Left ventricle myocardium inferior (tissue), 1 donor: Measurements from ENCODE around the gene GRID1. TPM values are rescaled to one million over a fixed set of nuclear protein-coding genes. Genes with fewer than 3 reads are reported as not detected.

ENCODE experiments used
- DNase-seq: peaks from one replicate; pipeline ENCODE4 v3.0.0-alpha.2; 2020
- H3K27ac ChIP-seq: fragments of 200-600 bp; replicated peaks from 2 replicates; pipeline ENCODE4 v1.8.0; 2021
- H3K27me3 ChIP-seq: fragments of 200-600 bp; 2 replicates; pipeline ENCODE4 v1.8.0; 2021; ENCODE audit warnings: low read depth
- H3K36me3 ChIP-seq: fragments of 200-600 bp; 2 replicates; pipeline ENCODE4 v1.8.0; 2021
- H3K4me1 ChIP-seq: fragments of 200-600 bp; 2 replicates; pipeline ENCODE4 v1.8.0; 2021
- H3K4me3 ChIP-seq: fragments of 200-600 bp; 2 replicates; pipeline ENCODE4 v1.8.0; 2021; ENCODE audit warnings: mild to moderate bottlenecking, moderate library complexity
- H3K9me3 ChIP-seq: fragments of 200-600 bp; replicated peaks from 2 replicates; pipeline ENCODE4 v1.8.0; 2021
- CTCF ChIP-seq: fragments of 200-600 bp; IDR thresholded peaks from 2 replicates; pipeline ENCODE4 v1.8.0; 2021; ENCODE audit warnings: antibody characterized with exemption, mild to moderate bottlenecking, borderline replicate concordance
- intact Hi-C: fragments of 100-400 bp; cut with micrococcal nuclease; formaldehyde crosslinking; loops from one replicate; pipeline ENCODE4 v1.11.0; 2022
- total RNA-seq: library from RNA; stranded (reverse); fragmentation: NEBNext Ultra II Directional; extraction: Animal tissue kit (Norgen Biotek cat#: 25700); gene quantifications from one replicate; pipeline ENCODE4 v1.2.1, GENCODE V29; 2021
- donor health status: DM: no; HTN: yes; CAD: no; lungs with severe emphysema.

The GRID1 gene
- total RNA-seq, 1 donor from 2014 or later: 1.6 TPM

GRCh38 chr10:86207226-86207625 lies 159.4 kb downstream of the GRID1 start:
- Histone ChIP-seq H3K27ac (no peak overlapping the region), H3K27me3 (no peaks in the 10 kb centered on the region), H3K4me3 (no peak overlapping the region), H3K36me3 (no peaks in the 10 kb centered on the region), H3K4me1 (no peaks in the 10 kb centered on the region), H3K9me3 (no peaks in the 10 kb centered on the region)
- TF ChIP-seq CTCF: no peak
- no peak for DNase-seq
- intact Hi-C loops: no loop called here

- Histone ChIP-seq H3K27ac (no peak overlapping the region), H3K36me3 (no peaks in the 10 kb centered on the region), H3K27me3 (no peaks in the 10 kb centered on the region), H3K4me3 (no peak overlapping the region), H3K4me1 (no peaks in the 10 kb centered on the region), H3K9me3 (no peaks in the 10 kb centered on the region)
- TF ChIP-seq CTCF: no peak
- intact Hi-C loops: no loop called here
- DNase-seq: no peak
Measured at GRCh38 chr10:86206240-86206579, 160.4 kb downstream of the GRID1 start.

GRCh38 chr10:86205306-86206239 lies 161.0 kb downstream of the GRID1 start:
- Histone ChIP-seq H3K4me1 (no peaks in the 10 kb centered on the region), H3K27me3 (no peaks in the 10 kb centered on the region), H3K4me3 (no peak overlapping the region), H3K27ac (no peak overlapping the region), H3K9me3 (peaks cover 4% of the 10 kb centered on the region), H3K36me3 (no peaks in the 10 kb centered on the region)
- intact Hi-C loops: no loop called here
- no peak for TF ChIP-seq CTCF
- no peak for DNase-seq

GRCh38 chr10:86204421-86205305 lies 161.9 kb downstream of the GRID1 start:
- H3K36me3 ChIP-seq: no peaks in the 10 kb centered on the region
- no peak for DNase-seq
- no peaks in the 10 kb centered on the region for H3K27me3 ChIP-seq
- H3K4me3 ChIP-seq: no peak overlapping the region
- TF ChIP-seq CTCF: no peak
- H3K9me3 ChIP-seq: peaks cover 4% of the 10 kb centered on the region
- H3K27ac ChIP-seq: no peak overlapping the region
- no peaks in the 10 kb centered on the region for H3K4me1 ChIP-seq
- intact Hi-C loops: no loop called here

GRCh38 chr10:86203162-86203905 lies 163.3 kb downstream of the GRID1 start:
- Histone ChIP-seq H3K9me3 (peaks cover 4% of the 10 kb centered on the region), H3K4me3 (no peak overlapping the region), H3K27ac (no peak overlapping the region), H3K4me1 (no peaks in the 10 kb centered on the region), H3K27me3 (no peaks in the 10 kb centered on the region), H3K36me3 (no peaks in the 10 kb centered on the region)
- no peak for DNase-seq
- no peak for TF ChIP-seq CTCF
- intact Hi-C loops: no loop called here
